NCI-H187 treated with DMSO at 0.1 percent for 48 hours (cell line): ENCODE data around the gene RPN1.
A peak's percentile ranks its signal among the peaks of the same experiment; 100 is the strongest.

Experiments
- DNase-seq: peaks from one replicate; lab custom pipeline; 2025; lab: John Stamatoyannopoulos, UW

The RPN1 gene

GRCh38 chr3:128648940-128649663 lies 1.5 kb downstream of the RPN1 start:
- DNase-seq, result no peak

GRCh38 chr3:128648402-128648801 lies 2.2 kb downstream of the RPN1 start:
- DNase-seq, result no peak

- no peak for DNase-seq
These were observed 3.3 kb downstream of the RPN1 start for GRCh38 chr3:128647307-128647706.

GRCh38 chr3:128634075-128634611 lies 16.5 kb downstream of the RPN1 start:
- DNase-seq, result no peak

- DNase-seq, result no peak
These were observed 18.3 kb downstream of the RPN1 start for GRCh38 chr3:128632301-128632700.

- DNase-seq, result no peak
These were observed 20.7 kb downstream of the RPN1 start for GRCh38 chr3:128629936-128630335.

GRCh38 chr3:128625409-128625945 lies 25.1 kb downstream of the RPN1 start:
- no peak for DNase-seq

- no peak for DNase-seq
These were observed 26.0 kb downstream of the RPN1 start for GRCh38 chr3:128624526-128625138.

GRCh38 chr3:128623762-128624176 lies 26.8 kb downstream of the RPN1 start:
- no peak for DNase-seq

GRCh38 chr3:128621931-128622330 lies 28.7 kb downstream of the RPN1 start:
- no peak for DNase-seq

GRCh38 chr3:128621234-128621633 lies 29.4 kb downstream of the RPN1 start:
- DNase-seq, result no peak

- no peak for DNase-seq
These were observed 30.3 kb downstream of the RPN1 start for GRCh38 chr3:128620268-128620691.

- DNase-seq, result no peak
These were observed 31.3 kb downstream of the RPN1 start for GRCh38 chr3:128619146-128619890.

GRCh38 chr3:128618398-128618726 lies 32.3 kb downstream of the RPN1 start:
- no peak for DNase-seq

- peak; percentile 88 for DNase-seq
These were observed 32.8 kb downstream of the RPN1 start for GRCh38 chr3:128617557-128618397.

- DNase-seq, result no peak
These were observed 33.4 kb downstream of the RPN1 start for GRCh38 chr3:128617270-128617556.

GRCh38 chr3:128616516-128617269 lies 33.9 kb downstream of the RPN1 start:
- DNase-seq, result no peak

GRCh38 chr3:128614076-128614475 lies 36.5 kb downstream of the RPN1 start:
- no peak for DNase-seq

- no peak for DNase-seq
These were observed 37.4 kb downstream of the RPN1 start for GRCh38 chr3:128613083-128613829.

- DNase-seq, result no peak
These were observed 40.1 kb downstream of the RPN1 start for GRCh38 chr3:128610451-128611070.
